ENCODE results near the gene EDC3. TPM values are rescaled to one million over a fixed set of nuclear protein-coding genes. Genes with fewer than 3 reads are reported as not detected.

Gene EDC3
- total RNA-seq, 1 experiment from 2014 or later: 45.1 TPM

DNA sequence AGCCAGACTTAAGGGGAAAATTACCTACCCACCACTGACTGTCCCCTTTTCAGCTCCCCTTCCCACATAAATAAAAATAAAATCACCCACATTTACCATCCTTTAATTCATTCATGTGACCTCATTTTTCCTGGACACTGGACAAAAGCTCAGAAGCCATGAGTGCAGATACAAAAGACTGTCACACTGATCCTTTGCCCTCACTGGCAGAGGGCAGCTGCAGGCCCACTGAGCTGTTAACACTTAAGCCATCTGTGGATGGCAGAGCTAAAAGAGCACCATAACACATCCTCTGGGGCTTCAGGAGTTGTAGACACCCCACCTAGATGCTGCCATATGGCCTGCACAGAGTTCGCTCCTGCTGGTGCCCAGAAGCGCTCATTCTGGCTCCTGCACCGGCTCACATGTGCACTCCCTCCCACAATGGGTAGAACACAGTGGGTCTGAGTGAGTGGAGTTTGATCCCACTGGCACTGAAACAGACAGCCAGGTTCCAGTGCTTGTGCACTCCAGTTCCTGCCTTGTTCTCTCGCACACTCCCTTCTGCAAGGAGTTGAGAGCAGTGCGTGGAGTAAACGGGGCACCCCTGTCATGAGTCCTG is 38.8 kb downstream of the EDC3 start (continued):
- TF ChIP-seq ELF1 (IDR thresholded peaks at IDR 0.05; ENCODE audit: borderline replicate concordance, low read depth) (no peak), CEBPB (IDR thresholded peaks at IDR 0.05; ENCODE audit: low read depth) (no peak), YY1 (IDR thresholded peaks at IDR 0.05; ENCODE audit: extremely low read depth, insufficient replicate concordance, low read depth, low read length) (no peak)
- TF ChIP-seq, protein P1, sequence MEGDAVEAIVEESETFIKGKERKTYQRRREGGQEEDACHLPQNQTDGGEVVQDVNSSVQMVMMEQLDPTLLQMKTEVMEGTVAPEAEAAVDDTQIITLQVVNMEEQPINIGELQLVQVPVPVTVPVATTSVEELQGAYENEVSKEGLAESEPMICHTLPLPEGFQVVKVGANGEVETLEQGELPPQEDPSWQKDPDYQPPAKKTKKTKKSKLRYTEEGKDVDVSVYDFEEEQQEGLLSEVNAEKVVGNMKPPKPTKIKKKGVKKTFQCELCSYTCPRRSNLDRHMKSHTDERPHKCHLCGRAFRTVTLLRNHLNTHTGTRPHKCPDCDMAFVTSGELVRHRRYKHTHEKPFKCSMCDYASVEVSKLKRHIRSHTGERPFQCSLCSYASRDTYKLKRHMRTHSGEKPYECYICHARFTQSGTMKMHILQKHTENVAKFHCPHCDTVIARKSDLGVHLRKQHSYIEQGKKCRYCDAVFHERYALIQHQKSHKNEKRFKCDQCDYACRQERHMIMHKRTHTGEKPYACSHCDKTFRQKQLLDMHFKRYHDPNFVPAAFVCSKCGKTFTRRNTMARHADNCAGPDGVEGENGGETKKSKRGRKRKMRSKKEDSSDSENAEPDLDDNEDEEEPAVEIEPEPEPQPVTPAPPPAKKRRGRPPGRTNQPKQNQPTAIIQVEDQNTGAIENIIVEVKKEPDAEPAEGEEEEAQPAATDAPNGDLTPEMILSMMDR (IDR thresholded peaks at IDR 0.05 in 2 of 3, conservative IDR thresholded peaks at IDR 0.05 in 1 of 3; ENCODE audit: borderline replicate concordance in 1 of 3, insufficient read depth in 1 of 3, low read depth in 2 of 3, low read length in 2 of 3): no peak

DNA sequence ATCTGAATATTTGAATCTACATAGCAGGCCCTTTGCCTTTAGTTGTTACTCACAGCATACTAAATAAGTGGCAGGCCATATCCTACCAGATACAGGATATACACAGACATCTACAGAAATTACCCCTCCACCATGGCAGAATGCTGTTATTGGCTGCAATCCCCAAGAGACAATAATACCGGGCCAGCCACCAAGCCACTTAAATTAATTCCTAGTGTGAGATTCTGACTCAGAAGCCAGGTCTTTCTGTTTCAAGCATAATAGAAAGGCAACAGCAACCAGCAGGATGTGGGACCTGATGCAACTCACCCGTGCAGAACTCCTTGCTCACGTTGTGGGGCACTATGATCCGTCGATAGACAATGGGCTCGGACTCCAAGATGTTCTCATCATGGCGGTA is 40.4 kb downstream of the EDC3 start:
- no peaks in the 10 kb centered on the region for H3K9me3 ChIP-seq (ENCODE audit: control insufficient read depth in 1 of 2, insufficient read depth in 1 of 2, low read depth in 1 of 2, low read length in 2 of 2)
- no peaks in the 10 kb centered on the region for H4K20me1 ChIP-seq (ENCODE audit: insufficient read depth)
- TF ChIP-seq ZFX (IDR thresholded peaks at IDR 0.05) (no peak), CEBPB (IDR thresholded peaks at IDR 0.05; ENCODE audit: low read depth) (no peak), EZH2phosphoT487 (IDR thresholded peaks at IDR 0.05; ENCODE audit: borderline replicate concordance) (no peak), POLR2A (IDR thresholded peaks at IDR 0.05; ENCODE audit: borderline replicate concordance, extremely low read depth, insufficient read depth, insufficient read length) (no peak), RAD21 (IDR thresholded peaks at IDR 0.05; ENCODE audit: low read depth) (no peak)
- TF ChIP-seq, protein P2, sequence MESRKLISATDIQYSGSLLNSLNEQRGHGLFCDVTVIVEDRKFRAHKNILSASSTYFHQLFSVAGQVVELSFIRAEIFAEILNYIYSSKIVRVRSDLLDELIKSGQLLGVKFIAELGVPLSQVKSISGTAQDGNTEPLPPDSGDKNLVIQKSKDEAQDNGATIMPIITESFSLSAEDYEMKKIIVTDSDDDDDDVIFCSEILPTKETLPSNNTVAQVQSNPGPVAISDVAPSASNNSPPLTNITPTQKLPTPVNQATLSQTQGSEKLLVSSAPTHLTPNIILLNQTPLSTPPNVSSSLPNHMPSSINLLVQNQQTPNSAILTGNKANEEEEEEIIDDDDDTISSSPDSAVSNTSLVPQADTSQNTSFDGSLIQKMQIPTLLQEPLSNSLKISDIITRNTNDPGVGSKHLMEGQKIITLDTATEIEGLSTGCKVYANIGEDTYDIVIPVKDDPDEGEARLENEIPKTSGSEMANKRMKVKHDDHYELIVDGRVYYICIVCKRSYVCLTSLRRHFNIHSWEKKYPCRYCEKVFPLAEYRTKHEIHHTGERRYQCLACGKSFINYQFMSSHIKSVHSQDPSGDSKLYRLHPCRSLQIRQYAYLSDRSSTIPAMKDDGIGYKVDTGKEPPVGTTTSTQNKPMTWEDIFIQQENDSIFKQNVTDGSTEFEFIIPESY (IDR thresholded peaks at IDR 0.05; ENCODE audit: extremely low read depth, insufficient replicate concordance, low read length): no peak
- TF ChIP-seq, protein P3, sequence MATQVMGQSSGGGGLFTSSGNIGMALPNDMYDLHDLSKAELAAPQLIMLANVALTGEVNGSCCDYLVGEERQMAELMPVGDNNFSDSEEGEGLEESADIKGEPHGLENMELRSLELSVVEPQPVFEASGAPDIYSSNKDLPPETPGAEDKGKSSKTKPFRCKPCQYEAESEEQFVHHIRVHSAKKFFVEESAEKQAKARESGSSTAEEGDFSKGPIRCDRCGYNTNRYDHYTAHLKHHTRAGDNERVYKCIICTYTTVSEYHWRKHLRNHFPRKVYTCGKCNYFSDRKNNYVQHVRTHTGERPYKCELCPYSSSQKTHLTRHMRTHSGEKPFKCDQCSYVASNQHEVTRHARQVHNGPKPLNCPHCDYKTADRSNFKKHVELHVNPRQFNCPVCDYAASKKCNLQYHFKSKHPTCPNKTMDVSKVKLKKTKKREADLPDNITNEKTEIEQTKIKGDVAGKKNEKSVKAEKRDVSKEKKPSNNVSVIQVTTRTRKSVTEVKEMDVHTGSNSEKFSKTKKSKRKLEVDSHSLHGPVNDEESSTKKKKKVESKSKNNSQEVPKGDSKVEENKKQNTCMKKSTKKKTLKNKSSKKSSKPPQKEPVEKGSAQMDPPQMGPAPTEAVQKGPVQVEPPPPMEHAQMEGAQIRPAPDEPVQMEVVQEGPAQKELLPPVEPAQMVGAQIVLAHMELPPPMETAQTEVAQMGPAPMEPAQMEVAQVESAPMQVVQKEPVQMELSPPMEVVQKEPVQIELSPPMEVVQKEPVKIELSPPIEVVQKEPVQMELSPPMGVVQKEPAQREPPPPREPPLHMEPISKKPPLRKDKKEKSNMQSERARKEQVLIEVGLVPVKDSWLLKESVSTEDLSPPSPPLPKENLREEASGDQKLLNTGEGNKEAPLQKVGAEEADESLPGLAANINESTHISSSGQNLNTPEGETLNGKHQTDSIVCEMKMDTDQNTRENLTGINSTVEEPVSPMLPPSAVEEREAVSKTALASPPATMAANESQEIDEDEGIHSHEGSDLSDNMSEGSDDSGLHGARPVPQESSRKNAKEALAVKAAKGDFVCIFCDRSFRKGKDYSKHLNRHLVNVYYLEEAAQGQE (IDR thresholded peaks at IDR 0.05; ENCODE audit: low read depth): no peak
- H3K79me2 ChIP-seq (ENCODE audit: insufficient read depth, low read length): peaks cover 22% of the 10 kb centered on the region
- RAD21 ChIA-PET (ENCODE audit: low non-redundant PET in 1 of 2, low total read pairs in 2 of 2, uncharacterized antibody in 2 of 2, unreplicated experiment in 2 of 2): no interaction called here
- no peak overlapping the region for H3K4me2 ChIP-seq (ENCODE audit: low read length)
- intact Hi-C loops (cut with micrococcal nuclease): no loop called here
- DNase-seq (ENCODE audit: low read depth, low spot score): no peak
- H3K9ac ChIP-seq (ENCODE audit: low read length): no peak overlapping the region
- H3K4me3 ChIP-seq (replicated peaks in 1 of 2; ENCODE audit: low read depth in 1 of 2, low read length in 2 of 2): no peak overlapping the region
- BruUV-seq (replicated peaks): no TSS peak
- H3K27me3 ChIP-seq (ENCODE audit: insufficient read depth, low read length): no peaks in the 10 kb centered on the region
- no peak overlapping the region for H3K27ac ChIP-seq (ENCODE audit: low read depth, low read length)
- no peaks in the 10 kb centered on the region for H3K9me2 ChIP-seq (ENCODE audit: insufficient read depth)
- POLR2A ChIA-PET: no interaction called here
- no peak overlapping the region for H2AFZ ChIP-seq (ENCODE audit: low read depth, low read length, poor library complexity, severe bottlenecking)
- ATAC-seq: no peak
- H3K4me1 ChIP-seq (ENCODE audit: control insufficient read depth in 1 of 2, insufficient read depth in 2 of 2, low read length in 2 of 2): peaks cover 13 to 29% of the 10 kb centered on the region in 2 experiments
- CTCF ChIA-PET: no interaction called here
- peaks cover 3 to 5% of the 10 kb centered on the region in 2 experiments; a peak in 2 of 4 replicates for H3K36me3 ChIP-seq (ENCODE audit: control insufficient read depth in 1 of 2, insufficient read depth in 2 of 2, low read length in 2 of 2)
